ENCODE results near the gene CAMTA1. TPM values are rescaled to one million over a fixed set of nuclear protein-coding genes. Genes with fewer than 3 reads are reported as not detected.
"Not testable (repeated sequence)": the region's sequence is repeated elsewhere in the genome, so short reads cannot be mapped to it uniquely, and the experiment has no call there.

Gene CAMTA1
- total and polyA plus RNA-seq, 2 experiments from 2014 or later: 89.0 to 145 TPM

- Histone ChIP-seq H3K27ac (no peak overlapping the region), H3K4me2 (no peak overlapping the region), H3K9me2 (replicated peaks; ENCODE audit: insufficient read depth) (no peaks in the 10 kb centered on the region), H3K4me3 (no peak overlapping the region), H2AFZ (no peak overlapping the region), H3K27me3 (no peaks in the 10 kb centered on the region), H4K20me1 (ENCODE audit: insufficient read depth, poor library complexity, severe bottlenecking) (no peaks in the 10 kb centered on the region), H3K36me3 (replicated peaks; ENCODE audit: insufficient read depth, low read depth) (no peaks in the 10 kb centered on the region), H3K79me2 (peaks cover 51% of the 10 kb centered on the region), H3K9me3 (ENCODE audit: low read depth) (no peaks in the 10 kb centered on the region), H3K4me1 (ENCODE audit: insufficient read depth) (no peaks in the 10 kb centered on the region)
- whole genome bisulfite sequencing (ENCODE audit: low lambda C conversion rate, missing lambda C conversion rate): 86% methylated on average over 5 of the region's 5 CpGs
- no peak for TF ChIP-seq EZH2 (IDR thresholded peaks at IDR 0.05; ENCODE audit: borderline replicate concordance)
- TF ChIP-seq EZH2phosphoT487 (IDR thresholded peaks at IDR 0.05; ENCODE audit: low read depth, severe bottlenecking, unreplicated experiment): no peak
- no peak for TF ChIP-seq CTCF (IDR thresholded peaks at IDR 0.05; ENCODE audit: poor library complexity)
- no peak for DNase-seq (ENCODE audit: low spot score)
Observed at GRCh38 chr1:6833804-6834203, 48.5 kb downstream of the CAMTA1 start.

- Histone ChIP-seq H3K4me3 (no peak overlapping the region), H3K27me3 (no peaks in the 10 kb centered on the region), H3K79me2 (peaks cover 53% of the 10 kb centered on the region), H3K4me1 (ENCODE audit: insufficient read depth) (no peaks in the 10 kb centered on the region), H2AFZ (no peak overlapping the region), H3K27ac (no peak overlapping the region), H3K4me2 (no peak overlapping the region), H4K20me1 (ENCODE audit: insufficient read depth, poor library complexity, severe bottlenecking) (no peaks in the 10 kb centered on the region), H3K36me3 (replicated peaks; ENCODE audit: insufficient read depth, low read depth) (no peaks in the 10 kb centered on the region), H3K9me3 (ENCODE audit: low read depth) (no peaks in the 10 kb centered on the region), H3K9me2 (replicated peaks; ENCODE audit: insufficient read depth) (no peaks in the 10 kb centered on the region)
- WGBS (ENCODE audit: low lambda C conversion rate, missing lambda C conversion rate): 97% methylated on average over 13 of the region's 13 CpGs
- no peak for TF ChIP-seq EZH2phosphoT487 (IDR thresholded peaks at IDR 0.05; ENCODE audit: low read depth, severe bottlenecking, unreplicated experiment)
- TF ChIP-seq CTCF (IDR thresholded peaks at IDR 0.05; ENCODE audit: poor library complexity): no peak
- no peak for TF ChIP-seq EZH2 (IDR thresholded peaks at IDR 0.05; ENCODE audit: borderline replicate concordance)
- no peak for DNase-seq (ENCODE audit: low spot score)
Observed at GRCh38 chr1:6834366-6834765, 49.1 kb downstream of the CAMTA1 start.

- Histone ChIP-seq H3K27ac (no peak overlapping the region), H3K4me2 (no peak overlapping the region), H3K36me3 (replicated peaks; ENCODE audit: insufficient read depth, low read depth) (no peaks in the 10 kb centered on the region), H3K9me2 (replicated peaks; ENCODE audit: insufficient read depth) (no peaks in the 10 kb centered on the region), H3K79me2 (peaks cover 53% of the 10 kb centered on the region), H3K4me1 (ENCODE audit: insufficient read depth) (no peaks in the 10 kb centered on the region), H3K27me3 (no peaks in the 10 kb centered on the region), H4K20me1 (ENCODE audit: insufficient read depth, poor library complexity, severe bottlenecking) (no peaks in the 10 kb centered on the region), H2AFZ (no peak overlapping the region), H3K9me3 (ENCODE audit: low read depth) (no peaks in the 10 kb centered on the region), H3K4me3 (no peak overlapping the region)
- WGBS (ENCODE audit: low lambda C conversion rate, missing lambda C conversion rate): 93% methylated on average over 3 of the region's 3 CpGs
- DNase-seq (ENCODE audit: low spot score): no peak
- no peak for TF ChIP-seq EZH2 (IDR thresholded peaks at IDR 0.05; ENCODE audit: borderline replicate concordance)
- no peak for TF ChIP-seq EZH2phosphoT487 (IDR thresholded peaks at IDR 0.05; ENCODE audit: low read depth, severe bottlenecking, unreplicated experiment)
- no peak for TF ChIP-seq CTCF (IDR thresholded peaks at IDR 0.05; ENCODE audit: poor library complexity)
Observed at GRCh38 chr1:6835139-6835538, 49.9 kb downstream of the CAMTA1 start.

GRCh38 chr1:6842301-6842700 is 57.0 kb downstream of the CAMTA1 start:
- H3K9me2 ChIP-seq (replicated peaks; ENCODE audit: insufficient read depth): no peaks in the 10 kb centered on the region
- H3K4me3 ChIP-seq: no peak overlapping the region
- no peaks in the 10 kb centered on the region for H3K4me1 ChIP-seq (ENCODE audit: insufficient read depth)
- no peak for TF ChIP-seq EZH2phosphoT487 (IDR thresholded peaks at IDR 0.05; ENCODE audit: low read depth, severe bottlenecking, unreplicated experiment)
- TF ChIP-seq CTCF (IDR thresholded peaks at IDR 0.05; ENCODE audit: poor library complexity): no peak
- TF ChIP-seq EZH2 (IDR thresholded peaks at IDR 0.05; ENCODE audit: borderline replicate concordance): no peak
- no peaks in the 10 kb centered on the region for H3K36me3 ChIP-seq (replicated peaks; ENCODE audit: insufficient read depth, low read depth)
- H2AFZ ChIP-seq: no peak overlapping the region
- no peaks in the 10 kb centered on the region for H3K27me3 ChIP-seq
- H3K79me2 ChIP-seq: peaks cover 43% of the 10 kb centered on the region
- H3K27ac ChIP-seq: no peak overlapping the region
- no peaks in the 10 kb centered on the region for H3K9me3 ChIP-seq (ENCODE audit: low read depth)
- no peak overlapping the region for H3K4me2 ChIP-seq
- H4K20me1 ChIP-seq (ENCODE audit: insufficient read depth, poor library complexity, severe bottlenecking): no peaks in the 10 kb centered on the region
- WGBS (ENCODE audit: low lambda C conversion rate, missing lambda C conversion rate): 87% methylated on average over 8 of the region's 8 CpGs
- DNase-seq (ENCODE audit: low spot score): no peak

GRCh38 chr1:6845786-6846185 is 60.5 kb downstream of the CAMTA1 start:
- peaks cover 25% of the 10 kb centered on the region for H3K79me2 ChIP-seq
- not testable (repeated sequence) for H3K4me1 ChIP-seq (ENCODE audit: insufficient read depth); H3K9me3 ChIP-seq (ENCODE audit: low read depth); H3K27ac ChIP-seq; H3K9me2 ChIP-seq (replicated peaks; ENCODE audit: insufficient read depth); H4K20me1 ChIP-seq (ENCODE audit: insufficient read depth, poor library complexity, severe bottlenecking); H3K4me3 ChIP-seq; H3K27me3 ChIP-seq; H3K4me2 ChIP-seq; H2AFZ ChIP-seq; H3K36me3 ChIP-seq (replicated peaks; ENCODE audit: insufficient read depth, low read depth); DNase-seq (ENCODE audit: low spot score)
- 95% methylated on average over 4 of the region's 4 CpGs for WGBS (ENCODE audit: low lambda C conversion rate, missing lambda C conversion rate)

Data from hepatocyte (in vitro differentiated cells).